Measurements from ENCODE around the gene SLC39A3.

The SLC39A3 gene

DNA sequence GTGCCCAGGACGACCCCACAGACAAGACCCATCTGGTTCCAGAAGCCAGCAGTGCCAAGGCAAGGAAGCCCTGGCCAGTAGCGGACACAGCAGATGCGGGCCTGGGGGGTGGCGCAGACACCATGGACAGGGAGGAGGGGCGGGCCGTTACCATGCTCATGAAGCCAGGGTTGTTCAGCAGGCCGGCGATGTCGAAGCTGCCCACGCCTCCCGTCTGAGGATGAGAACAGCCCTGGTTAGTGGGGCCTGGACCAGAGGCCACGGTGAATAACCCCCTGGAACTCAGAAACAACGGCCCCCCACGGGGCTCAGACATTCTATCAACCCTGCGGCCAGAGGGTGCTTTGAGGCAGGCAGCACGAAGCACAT is 21.5 kb upstream of the SLC39A3 start:
- DNase-seq (ENCODE audit: extremely low read depth, low read depth) = no peak
- TF ChIP-seq, protein P1, sequence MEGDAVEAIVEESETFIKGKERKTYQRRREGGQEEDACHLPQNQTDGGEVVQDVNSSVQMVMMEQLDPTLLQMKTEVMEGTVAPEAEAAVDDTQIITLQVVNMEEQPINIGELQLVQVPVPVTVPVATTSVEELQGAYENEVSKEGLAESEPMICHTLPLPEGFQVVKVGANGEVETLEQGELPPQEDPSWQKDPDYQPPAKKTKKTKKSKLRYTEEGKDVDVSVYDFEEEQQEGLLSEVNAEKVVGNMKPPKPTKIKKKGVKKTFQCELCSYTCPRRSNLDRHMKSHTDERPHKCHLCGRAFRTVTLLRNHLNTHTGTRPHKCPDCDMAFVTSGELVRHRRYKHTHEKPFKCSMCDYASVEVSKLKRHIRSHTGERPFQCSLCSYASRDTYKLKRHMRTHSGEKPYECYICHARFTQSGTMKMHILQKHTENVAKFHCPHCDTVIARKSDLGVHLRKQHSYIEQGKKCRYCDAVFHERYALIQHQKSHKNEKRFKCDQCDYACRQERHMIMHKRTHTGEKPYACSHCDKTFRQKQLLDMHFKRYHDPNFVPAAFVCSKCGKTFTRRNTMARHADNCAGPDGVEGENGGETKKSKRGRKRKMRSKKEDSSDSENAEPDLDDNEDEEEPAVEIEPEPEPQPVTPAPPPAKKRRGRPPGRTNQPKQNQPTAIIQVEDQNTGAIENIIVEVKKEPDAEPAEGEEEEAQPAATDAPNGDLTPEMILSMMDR (IDR thresholded peaks at IDR 0.05; ENCODE audit: low read depth, low read length) = no peak

DNA sequence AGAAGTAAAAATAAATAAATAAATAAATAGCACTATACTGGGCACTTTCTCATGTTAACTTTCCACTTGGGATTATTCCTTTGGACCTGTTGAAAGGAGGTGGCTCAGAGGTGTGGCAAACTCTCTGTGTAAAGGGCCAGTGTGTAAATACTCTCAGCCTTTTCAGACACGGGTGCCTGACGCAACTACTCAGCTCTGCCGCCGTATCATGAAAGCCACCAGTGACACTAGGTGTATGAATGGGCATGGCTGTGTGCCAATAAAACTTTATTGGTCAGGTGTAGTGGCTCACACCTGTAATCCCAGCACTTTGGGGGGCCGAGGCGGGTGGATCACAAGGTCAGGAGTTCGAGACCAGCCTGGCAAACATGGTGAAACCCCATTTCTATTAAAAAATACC is 20.1 kb upstream of the SLC39A3 start:
- no peak for DNase-seq (ENCODE audit: extremely low read depth, low read depth)
- TF ChIP-seq, protein P1 (IDR thresholded peaks at IDR 0.05; ENCODE audit: low read depth, low read length) = no peak

DNA sequence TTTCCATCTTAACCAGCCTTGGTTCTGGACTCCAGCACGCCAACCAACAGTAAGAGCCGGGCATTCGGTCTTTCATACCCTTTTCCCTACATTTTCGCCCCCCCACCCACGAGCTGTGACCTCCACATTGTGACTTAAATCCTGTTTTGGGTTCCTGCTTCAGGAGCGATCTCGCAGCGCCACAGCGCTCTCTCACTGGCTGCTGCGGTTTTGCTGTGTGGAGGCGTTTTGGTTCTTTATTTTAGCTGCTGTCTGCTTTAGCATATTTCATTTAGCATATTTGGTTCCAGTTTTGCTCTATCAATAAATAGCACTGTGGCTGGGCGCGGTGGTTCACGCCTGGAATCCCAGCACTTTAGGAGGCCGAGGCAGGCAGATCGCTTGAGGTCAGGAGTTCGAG is 19.5 kb upstream of the SLC39A3 start:
- TF ChIP-seq, protein P1 (IDR thresholded peaks at IDR 0.05; ENCODE audit: low read depth, low read length) = no peak
- DNase-seq (ENCODE audit: extremely low read depth, low read depth) = no peak

DNA sequence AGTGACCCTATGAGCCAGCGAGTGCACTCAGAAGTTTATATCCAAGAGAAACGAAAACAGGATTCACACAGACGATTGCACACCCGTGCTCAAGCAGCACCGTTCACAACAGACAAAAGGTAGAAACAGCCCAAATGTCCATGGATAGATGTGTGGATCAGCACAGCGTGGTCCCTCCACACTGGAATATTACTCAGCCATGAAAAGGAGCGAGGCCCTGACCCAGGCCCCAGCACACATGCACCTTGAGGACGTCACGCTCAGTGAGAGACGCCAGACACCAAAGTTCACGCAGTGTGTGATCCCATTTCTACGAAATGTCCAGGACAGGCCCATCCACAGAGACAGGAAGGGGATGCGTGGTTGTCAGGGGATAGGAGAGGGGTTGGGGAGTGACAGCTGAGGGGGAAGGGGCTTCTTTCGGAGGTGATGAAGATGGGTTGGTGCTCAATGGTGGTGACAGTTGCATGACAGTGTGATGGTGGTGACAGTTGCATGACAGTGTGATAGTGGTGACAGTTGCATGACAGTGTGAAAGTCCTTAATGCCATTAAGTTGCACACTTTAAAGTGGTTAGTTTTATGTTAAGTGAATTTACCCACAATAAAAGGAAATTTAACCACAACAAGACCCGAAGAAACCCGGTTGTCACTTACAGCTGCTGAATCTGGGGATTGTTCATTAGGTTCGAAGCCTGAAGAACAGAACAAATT is 18.9 kb upstream of the SLC39A3 start:
- DNase-seq (ENCODE audit: extremely low read depth, low read depth) = no peak
- TF ChIP-seq, protein P1 (IDR thresholded peaks at IDR 0.05; ENCODE audit: low read depth, low read length) = no peak

DNA sequence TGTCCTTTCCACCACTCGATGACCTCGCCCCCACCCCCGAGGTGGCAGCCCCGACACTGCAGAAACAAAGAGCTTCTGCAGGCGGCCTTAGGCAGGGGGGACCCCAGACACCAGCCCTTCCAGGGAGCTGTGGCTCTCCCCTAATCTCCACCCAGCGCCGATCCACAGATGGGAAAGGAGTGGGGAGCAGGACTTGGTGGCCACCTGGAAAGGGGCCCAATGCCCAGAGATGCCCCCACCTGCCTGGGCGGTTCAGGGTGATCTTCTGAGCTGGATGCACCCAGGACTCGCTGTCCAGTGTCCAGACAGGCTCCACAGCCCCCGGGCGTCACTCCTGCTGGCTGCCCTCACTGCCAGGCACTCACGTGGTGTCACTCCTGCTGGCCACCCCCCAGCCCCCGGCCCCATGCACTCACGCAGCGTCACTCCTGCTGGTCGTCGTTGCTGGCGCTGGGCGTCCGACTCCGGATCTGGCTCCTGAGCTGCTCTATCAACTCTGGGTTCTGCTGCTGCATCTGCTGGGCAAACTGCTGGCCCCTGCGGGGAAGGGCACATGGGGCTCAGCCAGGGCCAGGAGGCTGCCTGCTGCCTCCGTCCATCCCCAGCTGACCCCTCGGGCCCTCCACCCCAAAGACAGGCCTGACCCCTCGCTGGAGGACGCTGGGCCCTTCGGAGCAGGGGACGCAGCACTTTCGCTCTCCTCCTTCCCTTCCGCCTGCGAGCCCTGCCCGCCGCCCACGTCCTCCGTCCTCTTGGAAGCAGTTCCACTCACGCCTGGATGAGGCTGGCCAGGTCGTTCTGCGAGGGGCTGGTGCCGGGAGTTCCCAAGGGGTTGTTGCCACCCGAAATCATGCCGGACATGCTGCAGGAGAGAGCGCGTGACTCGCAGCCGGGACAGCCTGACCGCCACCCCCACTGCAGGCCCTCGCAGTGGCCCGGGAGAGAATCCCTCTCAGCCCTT is 17.4 kb upstream of the SLC39A3 start:
- DNase-seq (ENCODE audit: extremely low read depth, low read depth) = no peak
- TF ChIP-seq, protein P1 (IDR thresholded peaks at IDR 0.05; ENCODE audit: low read depth, low read length) = no peak

DNA sequence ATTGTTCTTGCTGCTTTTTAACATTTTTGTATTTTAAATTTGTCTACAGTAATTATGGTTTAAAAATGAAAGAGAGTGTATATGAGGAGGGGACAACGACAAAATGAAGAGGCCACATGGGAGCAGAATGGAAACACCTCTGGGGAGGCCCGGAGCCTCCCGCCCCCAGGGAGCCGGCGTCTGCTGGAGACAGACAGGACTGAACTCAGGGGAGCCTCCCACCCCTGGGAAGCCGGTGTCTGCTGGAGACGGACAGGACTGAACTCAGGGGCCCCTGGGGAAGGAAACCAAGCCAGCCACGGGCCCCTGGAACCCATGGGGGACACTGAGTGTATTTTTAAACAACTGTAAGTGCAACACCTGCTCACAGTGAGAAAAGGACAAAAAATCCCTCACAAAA is 16.7 kb upstream of the SLC39A3 start:
- no peak for DNase-seq (ENCODE audit: extremely low read depth, low read depth)
- TF ChIP-seq, protein P1 (IDR thresholded peaks at IDR 0.05; ENCODE audit: low read depth, low read length) = no peak

DNA sequence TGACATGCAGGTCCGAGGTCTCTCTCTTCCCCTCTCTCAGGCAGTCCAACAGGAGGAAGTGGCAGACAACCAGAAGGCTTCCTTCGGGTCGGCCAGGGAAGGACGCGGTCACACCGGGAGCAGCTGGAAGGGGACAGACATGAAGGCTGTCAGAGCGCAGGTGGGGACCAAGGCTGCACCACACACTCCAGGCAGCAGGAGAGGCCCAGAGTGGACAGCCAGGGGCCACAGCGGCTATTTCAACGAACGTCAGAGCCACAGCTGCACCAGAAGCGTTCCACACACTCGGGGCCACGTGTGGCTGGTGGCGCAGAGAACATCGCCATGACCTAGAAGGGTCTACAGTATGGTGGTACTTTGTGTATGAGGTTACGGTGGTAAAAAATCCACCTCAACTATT is 16.0 kb upstream of the SLC39A3 start:
- TF ChIP-seq, protein P1 (IDR thresholded peaks at IDR 0.05; ENCODE audit: low read depth, low read length) = no peak
- DNase-seq (ENCODE audit: extremely low read depth, low read depth) = no peak
